ENCODE results near the gene TUBGCP3.

TUBGCP3 gene

DNA sequence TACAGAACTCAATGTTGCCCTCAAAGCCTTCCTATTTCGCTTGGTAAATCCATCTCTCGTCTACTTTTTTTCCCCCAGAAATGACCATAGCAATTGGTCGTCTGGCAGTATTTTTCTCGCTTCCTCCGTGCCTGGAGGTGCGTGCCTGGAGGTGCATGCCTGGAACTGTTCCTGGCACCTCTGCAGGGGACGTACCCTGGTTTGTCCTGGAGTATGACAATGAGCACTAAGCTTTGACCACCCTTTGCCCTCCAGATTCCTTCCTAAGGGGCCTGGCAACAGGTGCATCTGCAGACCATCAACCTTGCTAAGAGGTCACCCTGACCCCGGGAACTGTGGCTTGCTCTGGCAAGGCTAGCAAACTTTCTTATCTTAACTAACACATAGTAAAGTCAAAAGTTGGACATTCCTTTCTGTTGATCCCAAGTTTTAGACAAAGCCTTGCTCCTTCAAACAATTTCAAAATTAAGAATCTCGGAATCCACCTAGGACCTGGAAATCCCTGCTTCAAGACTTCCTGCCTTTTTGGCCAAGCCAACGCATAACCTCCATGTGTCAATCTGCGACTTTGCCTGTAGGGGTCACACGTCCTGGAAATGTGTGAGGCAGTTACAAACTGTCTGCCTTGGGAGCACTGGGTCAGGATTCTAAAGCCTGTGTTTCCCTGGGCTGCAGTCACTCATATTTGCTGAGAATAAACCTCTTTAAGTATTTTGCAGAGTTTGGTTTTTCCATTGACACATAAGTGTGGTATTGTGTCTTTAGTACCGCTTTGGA lies 28.8 kb upstream of the TUBGCP3 start:
- Histone ChIP-seq H3K4me3 (no peak overlapping the region), H3K27ac (no peak overlapping the region)
- DNase-seq (ENCODE audit: low spot score): no peak
- TF ChIP-seq, protein P1, sequence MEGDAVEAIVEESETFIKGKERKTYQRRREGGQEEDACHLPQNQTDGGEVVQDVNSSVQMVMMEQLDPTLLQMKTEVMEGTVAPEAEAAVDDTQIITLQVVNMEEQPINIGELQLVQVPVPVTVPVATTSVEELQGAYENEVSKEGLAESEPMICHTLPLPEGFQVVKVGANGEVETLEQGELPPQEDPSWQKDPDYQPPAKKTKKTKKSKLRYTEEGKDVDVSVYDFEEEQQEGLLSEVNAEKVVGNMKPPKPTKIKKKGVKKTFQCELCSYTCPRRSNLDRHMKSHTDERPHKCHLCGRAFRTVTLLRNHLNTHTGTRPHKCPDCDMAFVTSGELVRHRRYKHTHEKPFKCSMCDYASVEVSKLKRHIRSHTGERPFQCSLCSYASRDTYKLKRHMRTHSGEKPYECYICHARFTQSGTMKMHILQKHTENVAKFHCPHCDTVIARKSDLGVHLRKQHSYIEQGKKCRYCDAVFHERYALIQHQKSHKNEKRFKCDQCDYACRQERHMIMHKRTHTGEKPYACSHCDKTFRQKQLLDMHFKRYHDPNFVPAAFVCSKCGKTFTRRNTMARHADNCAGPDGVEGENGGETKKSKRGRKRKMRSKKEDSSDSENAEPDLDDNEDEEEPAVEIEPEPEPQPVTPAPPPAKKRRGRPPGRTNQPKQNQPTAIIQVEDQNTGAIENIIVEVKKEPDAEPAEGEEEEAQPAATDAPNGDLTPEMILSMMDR (IDR thresholded peaks at IDR 0.05): no peak

DNA sequence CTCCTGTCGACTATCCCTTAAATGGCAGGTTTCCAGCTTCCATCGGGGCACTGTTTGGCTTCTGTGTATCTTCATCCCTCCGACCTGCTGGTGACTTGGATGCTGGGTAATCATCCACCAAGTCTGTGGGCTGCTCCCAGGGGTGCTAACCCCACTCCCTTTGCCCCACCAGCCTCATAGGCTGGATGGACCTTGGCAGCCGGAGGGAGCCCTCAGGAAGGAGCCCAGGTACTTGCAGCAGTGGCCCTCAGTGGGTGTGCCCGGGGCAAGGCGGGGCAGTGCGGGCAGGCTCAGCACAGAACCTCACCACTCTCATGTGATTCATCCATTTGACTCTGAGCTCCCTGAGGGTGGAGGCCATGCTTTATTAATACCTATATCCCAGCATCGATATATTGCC lies 27.4 kb upstream of the TUBGCP3 start:
- no peak overlapping the region for H3K27ac ChIP-seq
- DNase-seq (ENCODE audit: low spot score): no peak
- no peak overlapping the region for H3K4me3 ChIP-seq
- TF ChIP-seq, protein P1 (IDR thresholded peaks at IDR 0.05): no peak

DNA sequence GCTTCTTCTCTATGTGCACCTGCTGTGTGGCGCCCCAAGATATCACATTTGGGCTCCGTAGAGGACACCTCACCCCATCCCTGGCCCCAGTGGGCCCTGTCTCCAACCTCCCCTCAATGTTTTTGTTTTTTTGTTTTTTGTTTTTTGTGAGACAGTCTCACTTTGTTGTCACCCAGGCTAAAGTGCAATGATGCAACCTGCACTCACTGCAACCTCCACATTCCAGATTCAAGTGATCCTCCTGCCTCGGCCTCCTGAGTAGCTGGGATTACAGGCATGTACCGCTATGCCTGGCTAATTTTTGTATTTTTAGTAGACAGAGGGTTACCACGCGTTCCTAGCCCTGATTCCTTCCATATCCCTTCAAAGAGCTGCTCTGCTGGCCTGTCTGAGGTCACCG lies 26.9 kb upstream of the TUBGCP3 start:
- Histone ChIP-seq H3K4me3 (no peak overlapping the region), H3K27ac (no peak overlapping the region)
- DNase-seq (ENCODE audit: low spot score): no peak
- TF ChIP-seq, protein P1 (IDR thresholded peaks at IDR 0.05): no peak

DNA sequence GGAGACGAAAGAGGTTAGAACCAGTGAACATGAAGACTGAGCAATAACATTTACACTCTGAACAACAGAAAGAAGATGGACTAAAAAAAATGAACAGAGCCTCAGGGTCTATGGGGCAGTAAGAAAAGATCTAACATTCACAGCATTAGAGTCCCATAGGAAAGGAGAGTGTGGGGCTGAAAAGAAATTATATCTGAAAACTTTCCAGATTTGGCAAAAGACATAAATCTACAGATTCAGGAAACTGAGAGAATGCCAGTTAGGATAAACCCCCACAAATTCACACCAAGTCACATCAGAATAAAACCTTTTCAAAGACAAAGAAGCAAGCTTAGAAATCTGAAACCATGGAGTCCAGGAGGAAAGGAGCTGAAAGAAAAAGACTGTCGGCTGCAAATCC lies 20.3 kb upstream of the TUBGCP3 start:
- DNase-seq (ENCODE audit: low spot score): no peak
- Histone ChIP-seq H3K4me3 (no peak overlapping the region), H3K27ac (no peak overlapping the region)
- TF ChIP-seq, protein P1 (IDR thresholded peaks at IDR 0.05): no peak

DNA sequence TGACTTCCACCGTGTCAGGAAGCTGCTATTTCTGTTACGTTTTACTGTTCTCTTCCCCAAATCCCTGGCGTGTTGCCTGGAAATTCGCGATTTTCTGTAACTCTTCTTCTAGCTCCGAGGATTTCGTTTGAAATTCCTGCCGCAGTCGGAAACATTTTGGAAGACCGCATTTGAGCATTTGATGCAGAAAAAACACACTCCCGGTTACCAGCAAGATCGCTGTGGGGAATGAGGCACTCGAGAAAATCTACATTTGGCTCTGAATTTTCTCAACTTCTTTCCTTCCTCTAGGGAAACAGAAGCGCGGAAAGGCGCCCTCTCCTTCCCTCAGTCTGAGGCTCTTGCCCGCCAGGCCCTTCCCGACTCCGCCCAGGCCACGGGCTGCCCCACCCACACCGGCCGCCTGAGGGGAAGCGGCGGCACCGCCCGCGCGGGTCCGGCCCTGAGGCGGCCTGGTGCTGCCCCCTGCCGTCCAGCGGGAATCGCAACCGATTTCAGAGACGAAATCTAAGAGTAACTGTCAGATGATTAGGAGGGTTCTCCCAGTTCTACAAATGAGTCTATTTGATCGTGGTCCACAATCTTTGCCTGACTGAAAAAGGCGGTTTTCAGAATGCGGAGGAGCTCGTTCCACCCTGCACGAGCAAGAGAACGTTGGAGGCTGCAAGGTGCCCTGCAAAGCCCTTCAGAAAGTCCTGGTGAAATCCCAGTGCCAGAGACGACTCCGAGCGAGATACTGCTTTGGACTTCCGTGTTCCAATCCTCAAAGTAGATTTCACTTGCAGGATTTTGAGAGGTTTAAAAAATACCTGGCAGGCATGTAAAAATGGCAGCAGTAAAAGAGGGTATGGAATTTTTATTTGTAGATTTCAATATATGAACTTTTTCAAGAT lies 18.4 kb upstream of the TUBGCP3 start:
- TF ChIP-seq, protein P1 (IDR thresholded peaks at IDR 0.05): peak; percentile 98
- peak; percentile 93 for DNase-seq (ENCODE audit: low spot score)
- Histone ChIP-seq H3K4me3 (peak overlapping the region; percentile 71), H3K27ac (peak overlapping the region in 1 of 2 donors; percentile 76)

DNA sequence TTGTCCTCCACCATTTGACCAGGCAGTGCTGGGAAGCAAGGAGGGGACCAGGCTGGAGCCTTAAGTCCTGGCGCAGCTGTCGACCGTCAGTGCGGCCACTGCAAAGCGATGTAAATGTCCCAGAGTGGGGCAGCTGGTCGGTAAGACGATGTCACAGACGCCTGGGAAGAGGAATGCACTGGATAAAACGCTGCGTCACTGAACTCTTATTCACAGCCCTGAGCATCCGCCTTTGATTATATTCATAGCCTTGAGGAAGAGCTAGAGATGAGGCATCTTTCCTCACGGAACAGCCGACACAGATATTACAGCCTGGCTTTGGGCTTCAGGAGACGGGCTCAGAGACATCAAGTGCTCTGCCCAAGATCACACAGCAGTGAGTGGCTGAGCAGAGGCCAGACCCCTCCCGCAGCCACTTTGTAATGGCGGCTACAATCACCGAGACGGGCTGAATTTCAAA lies 17.6 kb upstream of the TUBGCP3 start:
- Histone ChIP-seq H3K27ac (peak overlapping the region in 1 of 2 donors; percentile 76), H3K4me3 (peak overlapping the region; percentile 71)
- DNase-seq (ENCODE audit: low spot score): no peak
- TF ChIP-seq, protein P1 (IDR thresholded peaks at IDR 0.05): no peak

All from coronary artery (tissue), 2 donors.